ENCODE measurements around the gene UBE2Q2.

- TF ChIP-seq POLR2AphosphoS5 (IDR thresholded peaks at IDR 0.05) (peak; percentile 34), CTCF (IDR thresholded peaks at IDR 0.05; ENCODE audit: poor library complexity, severe bottlenecking) (peak; percentile 24), EP300 (conservative IDR thresholded peaks at IDR 0.05; ENCODE audit: poor library complexity, severe bottlenecking) (no peak), SMC3 (conservative IDR thresholded peaks at IDR 0.05; ENCODE audit: poor library complexity) (no peak), REST (IDR thresholded peaks at IDR 0.05; ENCODE audit: borderline replicate concordance) (no peak), MXI1 (conservative IDR thresholded peaks at IDR 0.05; ENCODE audit: poor library complexity, severe bottlenecking) (peak; percentile 75), RAD21 (conservative IDR thresholded peaks at IDR 0.05) (no peak), EZH2 (IDR thresholded peaks at IDR 0.05; ENCODE audit: borderline replicate concordance, insufficient read depth, low read length, poor library complexity, severe bottlenecking) (no peak), TAF1 (IDR thresholded peaks at IDR 0.05; ENCODE audit: low read depth) (no peak)
Measured at GRCh38 chr15:75842722-75843677, at the start of gene UBE2Q2.
